Left lung (tissue), 14 donors: Measurements from ENCODE around the gene SERINC3. TPM values are rescaled to one million over a fixed set of nuclear protein-coding genes. Genes with fewer than 3 reads are reported as not detected.

Experiments
- ATAC-seq: fragments of 200-7000 bp; cut with Tn5 transposase; one replicate; pipeline ENCODE4 v1.9.1; 2020; ENCODE audit warnings: moderate library complexity
- DNase-seq, 4 donors: peaks; one replicate each; pipeline ENCODE4 v3.0.0-alpha.2; 2013 to 2020
- H3K27ac ChIP-seq, 2 donors: fragments of 200-600 bp; sonication (generic) in 1 of 2; one replicate each; pipeline versions ENCODE4 v1.5.0 to v1.8.0; 2020 to 2021
- H3K27me3 ChIP-seq, 2 donors: fragments of 200-600 bp; sonication (generic) in 1 of 2; one replicate each; pipeline versions ENCODE4 v1.5.0 to v1.8.0; 2020 to 2021
- H3K36me3 ChIP-seq, 2 donors: fragments of 200-600 bp; sonication (generic) in 1 of 2; one replicate each; pipeline versions ENCODE4 v1.5.0 to v1.8.0; 2020 to 2021
- H3K4me1 ChIP-seq, 2 donors: fragments of 200-600 bp; one replicate each; pipeline ENCODE4 v1.8.0; 2021
- H3K4me3 ChIP-seq, 2 donors: fragments of 200-600 bp; sonication (generic) in 1 of 2; one replicate each; pipeline versions ENCODE4 v1.5.0 to v1.8.0; 2020 to 2021; ENCODE audit warnings: mild to moderate bottlenecking in 1 of 2
- H3K9me3 ChIP-seq, 2 donors: fragments of 200-600 bp; sonication (generic) in 1 of 2; one replicate each; pipeline versions ENCODE4 v1.5.0 to v1.8.0; 2020 to 2021
- CTCF ChIP-seq, 2 donors: fragments of 200-600 bp; sonication (generic) in 1 of 2; IDR thresholded peaks; one replicate each; pipeline versions ENCODE4 v1.5.0 to v1.8.0; 2021; ENCODE audit warnings: antibody characterized with exemption in 2 of 2
- intact Hi-C, 2 donors: fragments of 100-400 bp; cut with DNase I; formaldehyde crosslinking; loops; one replicate each; pipeline versions ENCODE4 v1.11.2 to v1.14.2; 2022
- long read RNA-seq, 12 donors: library from polyadenylated mRNA in 2 of 12; unstranded in 2 of 12; transcript quantifications; one replicate each; pipeline ENCODE4 v2.0.0 and lab custom pipeline, GENCODE V29; 2019 to 2026
- polyA plus RNA-seq, 6 donors: library from polyadenylated mRNA; unstranded; fragments of 120-200 nt; gene quantifications; one replicate each; pipeline ENCODE4 v1.2.1, GENCODE V29; 2013; ENCODE audit not compliant: insufficient read length in 6 of 6
- total RNA-seq, 2 donors: library from RNA; stranded (reverse); fragmentation: NEBNext Ultra II Directional; extraction: Animal tissue kit (Norgen Biotek cat#: 25700); gene quantifications; one replicate each; pipeline ENCODE4 v1.2.1, GENCODE V29; 2021
- donor health status: DM: no; HTN: yes; CAD: no.
- donor health status: DM: no; HTN: no; CAD: no.

The SERINC3 gene
- total RNA-seq (100 to 1,000 TPM; 110 to 123 TPM), polyA plus RNA-seq (10 to 100 TPM; 68.3 to 77.9 (median 72.0) TPM)
- long read RNA-seq, donor 1, full-length matches to known transcripts, result 27 of 62 reads
- long read RNA-seq, donor 1, partial matches to known transcripts, result 35 of 62 reads
- long read RNA-seq, donor 1, other reads (novel, unspliced or antisense), result 0 of 62 reads
- long read RNA-seq, donor 2, full-length matches to known transcripts, result 21 of 26 reads
- long read RNA-seq, donor 2, partial matches to known transcripts, result 5 of 26 reads
- long read RNA-seq, donor 2, other reads (novel, unspliced or antisense), result 0 of 26 reads
- long read RNA-seq, donor 3, full-length matches to known transcripts, result 19 of 19 reads
- long read RNA-seq, donor 3, partial matches to known transcripts, result 0 of 19 reads
- long read RNA-seq, donor 3, other reads (novel, unspliced or antisense), result 0 of 19 reads
- long read RNA-seq, donor 4, full-length matches to known transcripts, result 30 of 46 reads
- long read RNA-seq, donor 4, partial matches to known transcripts, result 8 of 46 reads
- long read RNA-seq, donor 4, other reads (novel, unspliced or antisense), result 8 of 46 reads
- long read RNA-seq, donor 5, full-length matches to known transcripts, result 22 of 28 reads
- long read RNA-seq, donor 5, partial matches to known transcripts, result 6 of 28 reads
- long read RNA-seq, donor 5, other reads (novel, unspliced or antisense), result 0 of 28 reads
- long read RNA-seq, donor 6, full-length matches to known transcripts, result 22 of 22 reads
- long read RNA-seq, donor 6, partial matches to known transcripts, result 0 of 22 reads
- long read RNA-seq, donor 6, other reads (novel, unspliced or antisense), result 0 of 22 reads
- long read RNA-seq, donor 7, full-length matches to known transcripts, result 20 of 20 reads
- long read RNA-seq, donor 7, partial matches to known transcripts, result 0 of 20 reads
- long read RNA-seq, donor 7, other reads (novel, unspliced or antisense), result 0 of 20 reads
- long read RNA-seq, donor 8, full-length matches to known transcripts, result 28 of 33 reads
- long read RNA-seq, donor 8, partial matches to known transcripts, result 5 of 33 reads
- long read RNA-seq, donor 8, other reads (novel, unspliced or antisense), result 0 of 33 reads
- long read RNA-seq, donor 9, result 0 reads
- long read RNA-seq, donor 10, full-length matches to known transcripts, result 24 of 30 reads
- long read RNA-seq, donor 10, partial matches to known transcripts, result 4 of 30 reads
- long read RNA-seq, donor 10, other reads (novel, unspliced or antisense), result 2 of 30 reads
- long read RNA-seq, donor 11, full-length matches to known transcripts, result 36 of 42 reads
- long read RNA-seq, donor 11, partial matches to known transcripts, result 6 of 42 reads
- long read RNA-seq, donor 11, other reads (novel, unspliced or antisense), result 0 of 42 reads
- long read RNA-seq, donor 12, full-length matches to known transcripts, result 21 of 54 reads
- long read RNA-seq, donor 12, partial matches to known transcripts, result 33 of 54 reads
- long read RNA-seq, donor 12, other reads (novel, unspliced or antisense), result 0 of 54 reads

- H3K27ac ChIP-seq, result peak within 1 kb of the TSS; percentile 91 to 98
- DNase-seq (peak; percentile 91 to 98 (median 96)), ATAC-seq (peak; percentile 100)
- H3K4me1 ChIP-seq, result peaks cover 27 to 47% of the 10 kb centered on the region in 2 donors
- H3K36me3 ChIP-seq, result no peaks in the 10 kb centered on the region
- H3K9me3 ChIP-seq, result no peaks in the 10 kb centered on the region
- H3K27me3 ChIP-seq, result no peaks in the 10 kb centered on the region
- H3K4me3 ChIP-seq, result peak within 1 kb of the TSS; percentile 56 to 86
- intact Hi-C loops, result no loop called here
- TF ChIP-seq CTCF (IDR thresholded peaks at IDR 0.05), result no peak
These were observed at the start of gene SERINC3 for GRCh38 chr20:44521484-44522481. Gene SERINC3 (minus strand): TSS chr20:44522070. CDS start chr20:44521951, 119 bp downstream.

GRCh38 chr20:44571362-44571988 is 49.6 kb upstream of the SERINC3 start:
- intact Hi-C loops, result no loop called here
- DNase-seq (no peak), ATAC-seq (no peak)
- H3K27ac ChIP-seq, result peak overlapping the region in 1 of 2 donors; percentile 78
- peaks cover 13 to 30% of the 10 kb centered on the region in 2 donors for H3K4me1 ChIP-seq
- no peaks in the 10 kb centered on the region for H3K9me3 ChIP-seq
- no peak overlapping the region for H3K4me3 ChIP-seq
- no peaks in the 10 kb centered on the region for H3K36me3 ChIP-seq
- no peak for TF ChIP-seq CTCF (IDR thresholded peaks at IDR 0.05)
- H3K27me3 ChIP-seq, result no peaks in the 10 kb centered on the region

GRCh38 chr20:44570367-44570766 is 48.5 kb upstream of the SERINC3 start:
- intact Hi-C loops, result no loop called here
- no peaks in the 10 kb centered on the region for H3K36me3 ChIP-seq
- no peak overlapping the region for H3K4me3 ChIP-seq
- DNase-seq, result no peak
- no peak for TF ChIP-seq CTCF (IDR thresholded peaks at IDR 0.05)
- H3K27ac ChIP-seq, result no peak overlapping the region
- H3K4me1 ChIP-seq, result peaks cover 13 to 22% of the 10 kb centered on the region in 2 donors
- no peaks in the 10 kb centered on the region for H3K9me3 ChIP-seq
- ATAC-seq, result no peak
- no peaks in the 10 kb centered on the region for H3K27me3 ChIP-seq

- Histone ChIP-seq H3K4me1 (peaks cover 0 to under 1% of the 10 kb centered on the region in 2 donors), H3K27ac (no peak overlapping the region), H3K4me3 (no peak overlapping the region), H3K27me3 (no peaks in the 10 kb centered on the region), H3K9me3 (no peaks in the 10 kb centered on the region), H3K36me3 (no peaks in the 10 kb centered on the region)
- no peak for ATAC-seq
- DNase-seq, result no peak
- no peak for TF ChIP-seq CTCF (IDR thresholded peaks at IDR 0.05)
- intact Hi-C loops, result no loop called here
These were observed 44.9 kb upstream of the SERINC3 start for GRCh38 chr20:44566811-44567210.
